ENCODE results near the gene SLC9A9.

Gene SLC9A9

DNA sequence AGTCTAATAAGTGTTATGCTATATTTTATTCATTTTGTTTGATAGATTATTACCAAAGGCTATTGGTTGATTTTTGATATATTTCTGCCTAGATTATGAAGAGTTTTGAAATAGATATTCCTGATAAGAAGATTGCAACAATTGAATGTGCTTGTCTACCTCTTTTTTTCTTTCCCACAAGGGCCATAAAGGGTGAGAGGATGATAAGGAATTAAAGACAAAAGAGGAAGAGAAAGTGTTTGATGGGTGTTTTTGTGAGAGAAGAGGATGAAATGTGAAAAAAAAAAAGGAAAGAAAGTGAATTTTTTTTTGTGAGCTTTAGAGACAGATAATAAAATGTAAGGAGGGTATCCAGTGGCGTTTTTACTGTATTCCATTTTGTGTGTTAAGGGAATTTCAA, 484.3 kb downstream of the SLC9A9 start:
- no peaks in the 10 kb centered on the region for H3K27me3 ChIP-seq (ENCODE audit: insufficient read depth, low read depth, severe bottlenecking)
- no peak overlapping the region for H3K4me3 ChIP-seq (ENCODE audit: low read depth, low read length)
- H3K27ac ChIP-seq: no peak overlapping the region
- H3K36me3 ChIP-seq: no peaks in the 10 kb centered on the region
- no peaks in the 10 kb centered on the region for H3K9me3 ChIP-seq (ENCODE audit: severe bottlenecking)
- DNase-seq: no peak
- TF ChIP-seq, protein P1, sequence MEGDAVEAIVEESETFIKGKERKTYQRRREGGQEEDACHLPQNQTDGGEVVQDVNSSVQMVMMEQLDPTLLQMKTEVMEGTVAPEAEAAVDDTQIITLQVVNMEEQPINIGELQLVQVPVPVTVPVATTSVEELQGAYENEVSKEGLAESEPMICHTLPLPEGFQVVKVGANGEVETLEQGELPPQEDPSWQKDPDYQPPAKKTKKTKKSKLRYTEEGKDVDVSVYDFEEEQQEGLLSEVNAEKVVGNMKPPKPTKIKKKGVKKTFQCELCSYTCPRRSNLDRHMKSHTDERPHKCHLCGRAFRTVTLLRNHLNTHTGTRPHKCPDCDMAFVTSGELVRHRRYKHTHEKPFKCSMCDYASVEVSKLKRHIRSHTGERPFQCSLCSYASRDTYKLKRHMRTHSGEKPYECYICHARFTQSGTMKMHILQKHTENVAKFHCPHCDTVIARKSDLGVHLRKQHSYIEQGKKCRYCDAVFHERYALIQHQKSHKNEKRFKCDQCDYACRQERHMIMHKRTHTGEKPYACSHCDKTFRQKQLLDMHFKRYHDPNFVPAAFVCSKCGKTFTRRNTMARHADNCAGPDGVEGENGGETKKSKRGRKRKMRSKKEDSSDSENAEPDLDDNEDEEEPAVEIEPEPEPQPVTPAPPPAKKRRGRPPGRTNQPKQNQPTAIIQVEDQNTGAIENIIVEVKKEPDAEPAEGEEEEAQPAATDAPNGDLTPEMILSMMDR (IDR thresholded peaks at IDR 0.05; ENCODE audit: low read depth, low read length): no peak

DNA sequence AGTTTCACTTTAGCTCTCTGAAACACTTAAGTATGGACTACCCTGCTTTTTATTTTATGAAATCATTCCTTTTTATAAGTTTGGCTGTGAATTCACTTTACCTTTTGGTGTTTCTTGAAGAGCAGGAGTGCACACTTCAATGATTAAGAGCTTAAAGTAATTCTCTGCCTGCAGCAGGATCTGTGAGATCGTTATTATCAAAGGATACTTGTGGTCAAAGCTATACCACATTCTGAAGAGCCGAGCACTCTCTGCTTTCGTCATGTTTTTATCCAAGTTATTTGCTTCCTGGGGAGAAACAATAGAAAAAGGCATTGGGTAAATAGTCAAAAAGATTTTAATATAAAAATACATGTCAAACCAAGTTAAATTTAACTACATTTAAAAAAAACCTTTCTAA, 485.0 kb downstream of the SLC9A9 start:
- Histone ChIP-seq H3K27me3 (ENCODE audit: insufficient read depth, low read depth, severe bottlenecking) (no peaks in the 10 kb centered on the region), H3K9me3 (ENCODE audit: severe bottlenecking) (no peaks in the 10 kb centered on the region), H3K4me3 (ENCODE audit: low read depth, low read length) (no peak overlapping the region; the same call in 1 of the 2 replicates), H3K27ac (peak overlapping the region; percentile 54), H3K36me3 (no peaks in the 10 kb centered on the region)
- DNase-seq: no peak
- TF ChIP-seq, protein P1 (IDR thresholded peaks at IDR 0.05; ENCODE audit: low read depth, low read length): no peak

DNA sequence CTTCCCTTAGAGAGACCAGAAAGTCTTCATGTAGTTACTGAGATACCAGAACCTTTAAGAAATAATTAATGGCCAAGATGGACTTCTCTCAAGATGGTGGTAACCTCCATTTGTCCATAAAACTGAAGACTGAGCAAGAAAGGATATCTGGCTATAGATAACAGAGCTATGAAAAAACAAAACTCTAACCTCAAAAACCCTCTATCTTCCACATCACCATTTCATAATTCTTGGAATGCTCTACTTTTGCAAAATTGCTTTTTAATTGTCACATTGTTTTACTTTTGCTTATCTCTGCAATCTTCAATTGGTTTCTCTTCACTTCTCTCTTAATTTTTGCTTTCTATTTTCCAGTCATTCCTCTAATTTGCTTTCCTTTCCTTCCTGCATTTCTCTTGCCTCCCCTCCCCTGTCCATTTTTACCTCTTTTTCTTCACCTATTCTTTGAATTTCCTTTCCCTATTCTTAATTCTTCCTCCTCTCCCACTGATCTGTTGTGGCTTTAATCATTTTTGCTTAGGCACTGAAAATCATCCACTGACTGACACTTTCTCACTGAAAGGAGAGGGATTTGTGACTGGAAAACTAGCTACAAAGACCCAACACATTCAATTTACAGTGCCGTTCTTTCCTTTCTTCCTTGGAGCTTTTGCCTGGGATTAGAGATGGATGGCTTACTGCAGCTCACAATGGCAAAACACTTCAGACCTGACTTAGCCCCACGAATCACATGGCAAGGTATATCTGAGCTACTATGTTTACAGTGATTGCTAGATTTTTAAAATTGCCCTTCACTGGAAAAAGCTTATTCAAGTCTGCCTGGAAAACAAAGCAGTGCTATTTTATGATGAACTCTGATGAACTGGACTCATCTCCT, 485.9 kb downstream of the SLC9A9 start:
- H3K27me3 ChIP-seq (ENCODE audit: insufficient read depth, low read depth, severe bottlenecking): no peaks in the 10 kb centered on the region
- peak overlapping the region; percentile 54 for H3K27ac ChIP-seq
- no peaks in the 10 kb centered on the region for H3K9me3 ChIP-seq (ENCODE audit: severe bottlenecking)
- peak; percentile 29 for DNase-seq
- TF ChIP-seq, protein P1 (IDR thresholded peaks at IDR 0.05; ENCODE audit: low read depth, low read length): no peak
- peak overlapping the region; percentile 21 for H3K4me3 ChIP-seq (ENCODE audit: low read depth, low read length)
- no peaks in the 10 kb centered on the region for H3K36me3 ChIP-seq

DNA sequence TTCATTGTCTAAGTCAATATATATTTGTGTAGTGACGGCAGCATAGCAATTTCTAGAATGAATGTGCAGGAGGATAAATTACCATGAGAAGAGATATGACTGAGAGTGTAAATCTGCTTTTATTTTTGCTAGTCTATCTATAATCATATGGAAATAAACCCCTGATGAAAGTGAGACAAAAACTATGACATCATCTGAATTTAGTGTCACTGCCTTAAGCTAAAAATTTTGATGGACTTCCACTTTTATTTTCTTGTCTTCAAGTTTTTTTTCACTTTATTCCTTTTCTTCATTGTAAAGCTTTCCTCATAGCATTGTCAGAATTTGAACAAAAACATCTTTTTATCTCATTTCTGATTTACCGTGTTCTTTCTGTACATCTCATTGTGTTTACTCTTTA, 486.7 kb downstream of the SLC9A9 start:
- Histone ChIP-seq H3K27me3 (ENCODE audit: insufficient read depth, low read depth, severe bottlenecking) (no peaks in the 10 kb centered on the region), H3K27ac (no peak overlapping the region), H3K4me3 (ENCODE audit: low read depth, low read length) (no peak overlapping the region), H3K9me3 (ENCODE audit: severe bottlenecking) (no peaks in the 10 kb centered on the region), H3K36me3 (no peaks in the 10 kb centered on the region)
- no peak for DNase-seq
- TF ChIP-seq, protein P1 (IDR thresholded peaks at IDR 0.05; ENCODE audit: low read depth, low read length): no peak

DNA sequence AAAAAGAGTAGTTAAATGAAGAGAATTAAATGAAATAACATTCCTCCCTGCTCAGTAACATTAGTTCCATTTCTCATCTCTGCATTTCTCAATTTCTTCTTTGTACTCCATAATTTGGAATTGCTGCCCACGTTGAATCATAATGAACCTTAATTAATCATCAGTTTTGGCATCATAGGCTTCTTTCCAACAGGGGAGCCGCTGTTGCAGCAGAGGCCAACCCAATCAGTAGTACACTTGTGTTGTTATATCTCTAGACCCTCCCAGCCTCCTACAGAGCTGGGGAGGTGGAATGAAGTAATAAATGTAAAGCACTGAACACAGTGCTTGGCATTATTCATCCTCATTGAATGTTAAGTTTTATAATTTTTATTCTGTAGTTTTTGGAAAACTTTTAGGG, 488.0 kb downstream of the SLC9A9 start:
- TF ChIP-seq, protein P1 (IDR thresholded peaks at IDR 0.05; ENCODE audit: low read depth, low read length): no peak
- H3K27ac ChIP-seq: no peak overlapping the region
- no peaks in the 10 kb centered on the region for H3K27me3 ChIP-seq (ENCODE audit: insufficient read depth, low read depth, severe bottlenecking)
- DNase-seq: no peak
- H3K9me3 ChIP-seq (ENCODE audit: severe bottlenecking): no peaks in the 10 kb centered on the region
- H3K4me3 ChIP-seq (ENCODE audit: low read depth, low read length): no peak overlapping the region
- no peaks in the 10 kb centered on the region for H3K36me3 ChIP-seq
